Skin epidermis (tissue), 12 donors: ENCODE results near the gene ELOVL1.
A peak's percentile ranks its signal among the peaks of the same experiment; 100 is the strongest.

Experiments used
- H3K27ac ChIP-seq, 21 experiments: fragments of 200-600 bp; sonication (generic) in 11 of 21; one replicate each; pipeline ENCODE4 v1.5.0; 2020; ENCODE audit warnings: mild to moderate bottlenecking in 3 of 21, inconsistent platforms in 2 of 21, moderate library complexity in 2 of 21
- H3K4me3 ChIP-seq, 7 experiments: fragments of 200-600 bp; sonication (generic) in 2 of 7; one replicate each; pipeline ENCODE4 v1.5.0; 2020; ENCODE audit warnings: inconsistent platforms in 2 of 7, mild to moderate bottlenecking in 2 of 7, moderate library complexity in 1 of 7

ELOVL1 gene

GRCh38 chr1:43339584-43340232, 28.1 kb downstream of the ELOVL1 start:
- H3K4me3 ChIP-seq: no peak overlapping the region
- no peak overlapping the region for H3K27ac ChIP-seq

- H3K4me3 ChIP-seq: no peak overlapping the region
Observed at GRCh38 chr1:43338001-43338400, 29.8 kb downstream of the ELOVL1 start.

GRCh38 chr1:43337588-43337987, 30.2 kb downstream of the ELOVL1 start, which contains the start of gene MPL:
Gene MPL, plus strand, starts transcription at chr1:43337818. Its CDS starts 31 bp downstream, at chr1:43337849.
- H3K4me3 ChIP-seq: no peak within 1 kb of the TSS
- no peak within 1 kb of the TSS for H3K27ac ChIP-seq

More at GRCh38 chr1:43338001-43338400, 29.8 kb downstream of the ELOVL1 start:
- no peak overlapping the region for H3K27ac ChIP-seq

- Histone ChIP-seq H3K27ac (no peak overlapping the region), H3K4me3 (no peak overlapping the region)
Observed at GRCh38 chr1:43334453-43335205, 33.2 kb downstream of the ELOVL1 start.

GRCh38 chr1:43331688-43332087, 36.1 kb downstream of the ELOVL1 start:
- Histone ChIP-seq H3K27ac (no peak overlapping the region), H3K4me3 (no peak overlapping the region)

GRCh38 chr1:43329995-43330751, 37.6 kb downstream of the ELOVL1 start:
- peak overlapping the region in 16 of 21 experiments; percentile 12 to 74 (median 46) for H3K27ac ChIP-seq

GRCh38 chr1:43327549-43328292, 40.1 kb downstream of the ELOVL1 start:
- Histone ChIP-seq H3K4me3 (no peak overlapping the region), H3K27ac (no peak overlapping the region)

More at GRCh38 chr1:43329995-43330751, 37.6 kb downstream of the ELOVL1 start:
- no peak overlapping the region for H3K4me3 ChIP-seq

- H3K4me3 ChIP-seq: no peak overlapping the region
- no peak overlapping the region for H3K27ac ChIP-seq
Observed at GRCh38 chr1:43325381-43325780, 42.4 kb downstream of the ELOVL1 start.

- H3K27ac ChIP-seq: no peak overlapping the region
Observed at GRCh38 chr1:43324810-43325209, 43.0 kb downstream of the ELOVL1 start.

GRCh38 chr1:43322506-43322905, 45.3 kb downstream of the ELOVL1 start:
- H3K4me3 ChIP-seq: no peak overlapping the region

More at GRCh38 chr1:43324810-43325209, 43.0 kb downstream of the ELOVL1 start:
- no peak overlapping the region for H3K4me3 ChIP-seq

GRCh38 chr1:43321331-43321891, 46.4 kb downstream of the ELOVL1 start:
- H3K4me3 ChIP-seq: no peak overlapping the region
- H3K27ac ChIP-seq: no peak overlapping the region

More at GRCh38 chr1:43322506-43322905, 45.3 kb downstream of the ELOVL1 start:
- H3K27ac ChIP-seq: no peak overlapping the region

GRCh38 chr1:43319766-43320165, 48.0 kb downstream of the ELOVL1 start:
- no peak overlapping the region for H3K4me3 ChIP-seq
- H3K27ac ChIP-seq: no peak overlapping the region

- H3K27ac ChIP-seq: no peak overlapping the region
- H3K4me3 ChIP-seq: no peak overlapping the region
Observed at GRCh38 chr1:43319288-43319687, 48.5 kb downstream of the ELOVL1 start.

- no peak overlapping the region for H3K27ac ChIP-seq
Observed at GRCh38 chr1:43318831-43319230, 49.0 kb downstream of the ELOVL1 start.

GRCh38 chr1:43317817-43318471, 49.9 kb downstream of the ELOVL1 start:
- H3K27ac ChIP-seq: no peak overlapping the region
- no peak overlapping the region for H3K4me3 ChIP-seq

More at GRCh38 chr1:43318831-43319230, 49.0 kb downstream of the ELOVL1 start:
- no peak overlapping the region for H3K4me3 ChIP-seq

GRCh38 chr1:43316738-43317520, 50.9 kb downstream of the ELOVL1 start:
- Histone ChIP-seq H3K27ac (no peak overlapping the region), H3K4me3 (no peak overlapping the region)

GRCh38 chr1:43315963-43316737, 51.7 kb downstream of the ELOVL1 start:
- Histone ChIP-seq H3K27ac (no peak overlapping the region), H3K4me3 (no peak overlapping the region)
